Chondrocyte (in vitro differentiated cells): ENCODE data around the gene HSD11B1L. TPM values are rescaled to one million over a fixed set of nuclear protein-coding genes. Genes with fewer than 3 reads are reported as not detected.

Source experiments
- DNase-seq: peaks from one replicate; pipeline ENCODE4 v3.0.0; 2021; ENCODE audit warnings: mixed read lengths, low spot score
- H3K27ac Mint-ChIP-seq: one replicate; pipeline ENCODE4 v1.8.0; 2021; ENCODE audit warnings: mild to moderate bottlenecking, moderate library complexity, mixed read lengths; ENCODE audit not compliant: unreplicated experiment
- H3K27me3 Mint-ChIP-seq: 2 replicates; pipeline ENCODE4 v1.8.0; 2021; ENCODE audit warnings: low read depth, mixed read lengths
- H3K36me3 Mint-ChIP-seq: 2 replicates; pipeline ENCODE4 v1.8.0; 2021; ENCODE audit warnings: low read depth, mixed read lengths
- H3K4me1 Mint-ChIP-seq: 2 replicates; pipeline ENCODE4 v1.8.0; 2021; ENCODE audit warnings: low read depth, mild to moderate bottlenecking, mixed read lengths
- H3K4me3 Mint-ChIP-seq: one replicate; pipeline ENCODE4 v1.8.0; 2021; ENCODE audit warnings: mild to moderate bottlenecking, moderate library complexity, mixed read lengths; ENCODE audit not compliant: unreplicated experiment
- H3K9me3 Mint-ChIP-seq: 2 replicates; pipeline ENCODE4 v1.8.0; 2021; ENCODE audit warnings: low read depth, mixed read lengths
- total RNA-seq: library from RNA; stranded (reverse); gene quantifications from 3 replicates; pipeline ENCODE4 v1.2.1, GENCODE V29; 2021
- TF ChIP-seq, protein P1 (sequence below): fragments of 200-600 bp; sonication (generic); IDR thresholded peaks from 2 replicates; pipeline ENCODE4 v1.5.0; 2021; ENCODE audit warnings: antibody characterized with exemption, mild to moderate bottlenecking, moderate library complexity

HSD11B1L gene
- total RNA-seq, 1 donor from 2014 or later: 7.2 TPM

DNA sequence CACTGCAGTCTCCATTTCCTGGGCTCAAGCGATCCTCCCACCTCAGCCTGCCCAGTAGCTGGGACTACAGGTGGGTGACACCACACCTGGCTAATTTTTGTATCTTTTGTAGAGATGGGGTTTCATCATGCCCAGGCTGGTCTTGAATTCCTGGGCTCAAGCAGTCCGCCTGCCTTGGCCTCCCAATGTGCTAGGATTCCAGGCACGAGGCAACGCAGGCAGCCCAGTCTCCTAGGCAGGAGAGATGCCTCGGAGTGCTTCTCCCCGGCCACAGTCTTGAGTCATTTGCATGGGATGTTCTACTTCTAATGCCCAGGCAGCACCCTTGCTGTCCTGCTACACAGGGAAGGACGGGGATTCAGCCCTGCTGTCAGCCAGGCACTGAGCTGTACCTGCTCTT, 9.2 kb upstream of the HSD11B1L start:
- Mint-ChIP-seq H3K36me3 (peaks cover 8% of the 10 kb centered on the region), H3K4me3 (no peak overlapping the region), H3K27me3 (no peaks in the 10 kb centered on the region), H3K4me1 (no peaks in the 10 kb centered on the region), H3K27ac (no peak overlapping the region), H3K9me3 (no peaks in the 10 kb centered on the region)
- TF ChIP-seq, protein P1, sequence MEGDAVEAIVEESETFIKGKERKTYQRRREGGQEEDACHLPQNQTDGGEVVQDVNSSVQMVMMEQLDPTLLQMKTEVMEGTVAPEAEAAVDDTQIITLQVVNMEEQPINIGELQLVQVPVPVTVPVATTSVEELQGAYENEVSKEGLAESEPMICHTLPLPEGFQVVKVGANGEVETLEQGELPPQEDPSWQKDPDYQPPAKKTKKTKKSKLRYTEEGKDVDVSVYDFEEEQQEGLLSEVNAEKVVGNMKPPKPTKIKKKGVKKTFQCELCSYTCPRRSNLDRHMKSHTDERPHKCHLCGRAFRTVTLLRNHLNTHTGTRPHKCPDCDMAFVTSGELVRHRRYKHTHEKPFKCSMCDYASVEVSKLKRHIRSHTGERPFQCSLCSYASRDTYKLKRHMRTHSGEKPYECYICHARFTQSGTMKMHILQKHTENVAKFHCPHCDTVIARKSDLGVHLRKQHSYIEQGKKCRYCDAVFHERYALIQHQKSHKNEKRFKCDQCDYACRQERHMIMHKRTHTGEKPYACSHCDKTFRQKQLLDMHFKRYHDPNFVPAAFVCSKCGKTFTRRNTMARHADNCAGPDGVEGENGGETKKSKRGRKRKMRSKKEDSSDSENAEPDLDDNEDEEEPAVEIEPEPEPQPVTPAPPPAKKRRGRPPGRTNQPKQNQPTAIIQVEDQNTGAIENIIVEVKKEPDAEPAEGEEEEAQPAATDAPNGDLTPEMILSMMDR: no peak
- DNase-seq: no peak

DNA sequence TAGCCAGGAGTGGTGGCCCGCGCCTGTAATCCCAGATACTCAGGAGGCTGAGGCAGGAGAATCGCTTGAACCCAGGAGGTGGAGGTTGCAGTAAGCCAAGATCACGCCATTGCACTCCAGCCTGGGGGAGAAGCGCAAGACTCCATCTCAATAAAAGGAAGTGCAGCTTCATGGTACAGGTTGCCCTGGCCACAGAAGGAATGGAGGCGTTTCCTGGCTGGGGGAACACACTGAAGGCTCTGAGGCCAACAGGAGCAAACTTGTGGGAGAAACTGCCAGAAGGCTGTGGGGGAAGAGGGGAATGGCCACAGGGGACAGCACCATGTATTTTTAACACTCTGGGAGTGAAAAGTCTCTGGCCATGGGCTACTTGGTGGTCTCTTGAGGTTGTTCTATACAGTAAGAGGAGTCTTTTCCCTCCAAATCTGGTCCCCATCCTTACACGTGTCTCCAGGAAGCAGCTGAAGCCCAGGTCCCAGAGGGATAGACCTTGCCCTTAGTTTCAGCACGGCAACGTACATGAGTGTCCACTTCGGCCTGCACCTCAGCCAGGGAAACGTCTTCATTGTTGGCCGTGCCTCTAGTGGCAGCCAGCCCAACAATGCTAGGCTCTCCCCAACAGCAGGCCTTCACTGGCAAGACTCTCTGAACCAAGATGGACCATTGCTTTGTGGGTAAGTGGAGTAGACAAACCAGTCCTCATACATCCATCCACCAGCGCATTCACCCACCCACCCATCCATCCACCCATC, 7.9 kb upstream of the HSD11B1L start:
- Mint-ChIP-seq H3K27me3 (no peaks in the 10 kb centered on the region), H3K4me1 (no peaks in the 10 kb centered on the region), H3K27ac (no peak overlapping the region), H3K36me3 (peaks cover 1% of the 10 kb centered on the region), H3K4me3 (no peak overlapping the region), H3K9me3 (no peaks in the 10 kb centered on the region)
- no peak for DNase-seq
- TF ChIP-seq, protein P1: no peak

DNA sequence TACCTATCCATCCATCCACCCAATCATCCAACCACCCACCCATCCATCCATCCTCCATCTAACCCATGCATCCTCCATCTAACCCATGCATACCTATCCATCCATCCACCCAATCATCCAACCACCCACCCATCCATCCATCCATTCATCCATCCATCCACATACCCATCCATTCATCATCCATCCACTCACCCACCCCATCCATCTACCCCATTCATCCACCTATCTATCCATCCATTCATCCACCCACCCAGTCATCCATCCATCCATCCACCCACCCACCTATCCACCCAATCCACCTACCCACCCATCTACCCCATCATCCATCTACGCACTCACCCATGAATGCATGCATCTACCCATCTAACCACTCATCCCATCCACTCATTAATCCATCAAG, 7.1 kb upstream of the HSD11B1L start:
- TF ChIP-seq, protein P1: no peak
- Mint-ChIP-seq H3K36me3 (peaks cover 1% of the 10 kb centered on the region), H3K4me1 (no peaks in the 10 kb centered on the region), H3K9me3 (no peaks in the 10 kb centered on the region), H3K27ac (no peak overlapping the region), H3K4me3 (no peak overlapping the region), H3K27me3 (no peaks in the 10 kb centered on the region)
- DNase-seq: no peak

DNA sequence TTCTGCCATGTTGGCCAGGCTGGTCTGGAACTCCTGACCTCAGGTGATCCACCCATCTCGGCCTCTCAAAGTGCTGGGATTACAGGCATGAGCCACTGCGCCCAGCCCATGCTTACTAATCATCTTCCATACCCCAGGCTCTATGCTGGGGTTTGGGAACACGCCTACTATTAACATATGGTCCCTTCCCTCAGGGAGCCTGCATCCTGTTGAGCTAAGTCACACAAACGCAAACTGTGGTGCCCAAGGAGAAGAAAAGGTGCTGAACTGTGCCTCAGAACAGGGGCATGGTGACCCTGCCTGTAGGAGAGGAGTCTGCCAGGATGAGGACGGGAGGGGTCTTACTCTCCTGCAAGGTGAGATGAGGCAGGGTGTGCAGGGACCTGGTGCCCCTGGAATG, 6.1 kb upstream of the HSD11B1L start:
- no peak overlapping the region for H3K4me3 Mint-ChIP-seq
- no peak for DNase-seq

DNA sequence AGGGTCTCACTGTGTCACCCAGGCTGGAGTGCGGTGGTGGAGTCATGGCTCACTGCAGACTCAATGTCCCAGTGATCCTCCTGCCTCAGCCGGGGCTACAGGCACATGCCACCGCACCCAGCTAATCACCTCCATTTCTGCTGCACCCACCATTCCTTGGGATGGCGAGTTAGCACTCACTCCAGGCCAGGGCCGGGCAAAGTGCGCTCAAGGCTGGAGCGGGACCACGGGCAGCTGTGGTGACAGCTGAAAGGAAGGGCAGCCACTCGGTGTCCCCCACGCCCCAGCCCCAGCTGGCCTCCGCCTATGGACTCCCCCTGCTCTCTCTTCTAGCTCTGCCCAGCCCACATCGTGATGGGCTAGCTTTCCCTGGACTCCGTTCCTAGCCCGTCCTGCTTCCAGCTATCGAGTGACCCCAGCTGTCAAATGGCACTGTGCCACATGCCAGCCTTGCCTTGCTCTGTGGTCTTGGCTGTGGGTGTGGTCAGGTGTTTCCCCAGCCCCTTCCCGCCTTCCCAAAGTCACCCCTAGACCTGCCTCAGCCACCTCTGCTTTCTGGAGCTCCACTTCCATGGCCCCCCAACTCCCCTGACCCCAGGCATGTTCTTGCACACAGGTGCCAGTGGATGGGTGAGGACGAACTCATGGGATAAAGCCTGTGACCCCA, 4.6 kb upstream of the HSD11B1L start:
- H3K4me3 Mint-ChIP-seq: no peak overlapping the region
- TF ChIP-seq, protein P1: no peak

More for the DNA sequence above, 6.1 kb upstream of the HSD11B1L start:
- peak overlapping the region; percentile 64 for H3K27ac Mint-ChIP-seq
- peaks cover 1% of the 10 kb centered on the region for H3K36me3 Mint-ChIP-seq
- no peaks in the 10 kb centered on the region for H3K27me3 Mint-ChIP-seq
- TF ChIP-seq, protein P1: no peak
- H3K9me3 Mint-ChIP-seq: no peaks in the 10 kb centered on the region
- H3K4me1 Mint-ChIP-seq: peaks cover 8% of the 10 kb centered on the region

More for the DNA sequence above, 4.6 kb upstream of the HSD11B1L start:
- no peak for DNase-seq
- H3K27ac Mint-ChIP-seq: no peak overlapping the region
- peaks cover 12% of the 10 kb centered on the region for H3K4me1 Mint-ChIP-seq
- no peaks in the 10 kb centered on the region for H3K27me3 Mint-ChIP-seq
- no peaks in the 10 kb centered on the region for H3K9me3 Mint-ChIP-seq
- H3K36me3 Mint-ChIP-seq: peaks cover 1% of the 10 kb centered on the region
